HG03460 (cell line): ENCODE results near the gene GSTO2.

ENCODE experiments used
- ATAC-seq: cut with Tn5 transposase; IDR thresholded peaks from one replicate; pipeline ENCODE4 v1.9.1; 2021; ENCODE audit not compliant: unreplicated experiment

GSTO2 gene

DNA sequence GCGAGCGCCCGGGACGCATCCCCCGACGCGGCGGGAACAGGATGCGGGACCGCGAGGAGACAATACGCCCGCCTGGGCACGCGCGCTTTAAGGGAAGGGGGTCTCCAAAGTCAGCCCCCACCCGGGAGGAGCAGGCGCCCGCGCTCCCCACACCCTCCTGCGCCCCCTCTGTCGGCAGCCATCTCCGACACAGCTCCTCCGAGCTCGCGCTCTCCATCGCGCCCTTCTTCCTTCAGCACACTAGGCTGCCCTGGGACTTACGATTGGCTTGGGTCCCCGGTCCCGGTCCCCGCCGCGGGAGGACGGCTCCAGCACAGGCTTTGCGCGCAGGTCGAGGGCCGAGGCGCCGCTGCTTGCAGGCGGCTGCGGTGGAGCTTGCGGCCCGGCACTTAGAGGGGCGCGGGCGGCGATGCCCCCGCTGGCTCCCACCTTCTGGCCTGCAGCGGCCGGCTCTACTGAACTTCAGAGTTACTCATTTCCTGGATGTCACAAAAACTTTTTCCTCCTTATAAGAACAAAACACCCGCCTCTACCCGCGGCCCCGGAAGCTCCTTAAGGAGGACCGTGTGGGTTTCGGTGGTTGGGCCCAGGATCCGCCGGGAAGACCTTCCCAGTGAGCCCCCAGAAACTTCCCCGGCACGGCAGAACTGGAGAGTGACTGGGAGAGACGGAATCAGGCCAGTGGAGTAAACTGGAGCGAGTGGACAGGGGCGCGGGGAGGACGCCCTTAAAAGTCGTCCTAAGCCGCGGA is 69.2 kb downstream of the GSTO2 start, which contains the start of gene ITPRIP:
TSS of gene ITPRIP (minus strand) at position 481 of the 751 bp plus-strand sequence. CDS start 22,414 bp downstream, outside the sequence.
- ATAC-seq = peak; percentile 66

DNA sequence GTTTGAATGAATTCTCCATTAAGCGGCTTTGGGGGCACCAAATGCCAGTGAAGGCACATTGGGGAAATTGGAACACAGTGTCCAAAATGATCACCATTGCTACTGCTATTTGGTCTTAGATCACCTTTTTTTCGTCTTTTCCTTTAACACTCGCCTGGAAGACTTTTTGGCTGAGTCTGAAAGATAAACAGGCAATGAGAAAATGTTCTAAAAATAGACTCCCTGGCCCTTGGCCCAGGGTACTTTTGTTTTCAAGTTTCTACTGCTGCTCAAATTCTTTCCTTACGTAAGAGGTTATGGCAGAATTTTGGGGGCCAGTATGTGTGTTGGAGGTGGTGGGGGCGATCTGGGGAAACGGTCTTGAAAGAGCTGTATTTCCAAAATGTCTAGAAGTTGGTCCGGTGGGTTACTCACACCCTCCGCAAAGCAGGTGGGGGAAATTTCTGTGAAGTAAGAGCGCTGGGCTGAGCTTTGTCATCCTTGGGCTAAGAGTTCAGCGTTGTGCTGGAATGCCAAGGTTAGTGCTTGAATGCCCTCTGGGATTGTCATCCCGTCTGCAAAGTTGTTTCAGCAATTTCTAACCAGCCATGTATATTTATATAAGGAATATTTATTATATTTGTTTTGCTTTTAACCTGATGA is 70.6 kb downstream of the GSTO2 start:
- ATAC-seq = no peak

DNA sequence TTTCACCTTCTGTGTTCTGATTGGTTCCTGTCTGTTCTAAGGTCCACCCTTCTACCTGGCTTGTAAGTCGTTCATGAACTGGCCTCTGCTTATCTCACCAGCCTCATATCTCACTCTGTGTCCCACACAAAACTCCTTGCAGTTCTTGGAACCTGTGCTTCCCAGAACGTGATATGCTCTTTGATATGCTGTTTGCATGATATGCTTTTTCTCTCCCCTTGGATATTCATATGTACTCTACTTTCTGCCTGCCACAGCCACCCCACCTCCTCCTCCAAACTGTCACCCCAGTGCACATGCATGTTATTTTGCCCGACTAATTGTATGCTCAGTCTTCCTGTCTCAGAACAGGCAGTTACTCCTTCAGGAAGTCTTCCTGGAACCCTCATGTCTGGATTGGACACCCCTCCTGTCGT is 71.1 kb downstream of the GSTO2 start:
- no peak for ATAC-seq

DNA sequence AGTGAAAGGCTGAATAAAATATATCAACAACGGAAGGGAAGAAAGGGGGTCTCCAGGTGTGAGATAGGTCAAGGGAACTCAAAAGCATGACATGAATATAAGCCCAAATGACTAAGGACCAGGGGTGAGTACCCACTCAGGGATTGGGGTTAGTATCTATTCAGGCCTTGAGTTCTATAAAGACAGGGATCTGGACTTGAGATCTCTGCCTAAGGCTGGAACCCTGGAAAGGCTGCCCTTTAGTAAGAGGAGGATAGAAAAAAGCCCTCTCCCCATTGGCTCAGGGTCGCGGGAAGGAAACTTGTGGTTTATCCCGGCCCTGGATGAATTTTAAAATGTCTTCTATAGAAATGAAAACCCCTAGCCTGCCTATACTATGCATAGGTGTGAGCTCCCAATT is 71.7 kb downstream of the GSTO2 start:
- ATAC-seq = no peak

DNA sequence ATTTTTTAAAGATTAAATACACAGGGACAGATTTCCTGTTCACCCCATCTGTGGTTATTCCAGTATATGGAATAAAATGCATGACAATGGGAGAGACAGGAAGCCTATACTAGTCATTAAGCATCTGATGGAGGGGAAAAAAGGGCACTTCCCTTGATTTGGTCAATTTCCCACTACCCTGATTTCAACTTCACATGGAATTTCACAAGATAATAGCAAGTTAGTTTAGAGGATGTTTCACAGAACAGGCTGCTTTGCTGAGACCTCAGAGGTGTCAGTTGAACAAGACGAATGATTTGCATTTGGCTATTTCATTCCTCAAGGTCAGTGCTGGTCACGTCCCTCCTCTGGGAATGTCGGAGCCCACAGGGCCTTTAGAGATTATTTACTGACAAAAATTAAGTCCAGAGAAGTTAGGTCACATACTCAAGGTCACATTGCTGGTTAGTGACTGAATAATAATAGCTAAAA is 74.0 kb downstream of the GSTO2 start:
- ATAC-seq = no peak

DNA sequence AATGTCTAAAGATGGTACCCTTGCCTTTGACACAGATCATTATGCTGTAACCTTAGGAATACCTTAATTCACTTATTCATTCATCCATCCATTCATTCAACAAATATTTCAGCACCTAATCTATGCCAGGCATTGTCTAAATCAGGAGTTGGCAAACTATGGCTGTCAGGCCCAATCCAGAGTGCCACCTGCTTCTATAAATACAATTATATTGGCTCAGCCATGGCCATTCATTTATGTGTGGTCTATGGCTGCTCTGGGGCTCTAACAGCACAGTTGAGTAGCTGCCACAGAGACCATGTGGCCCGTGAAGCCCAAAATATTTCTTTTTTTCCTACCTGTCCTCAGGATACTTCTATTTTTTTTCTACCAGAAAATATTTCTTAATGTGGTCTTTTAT is 75.2 kb downstream of the GSTO2 start:
- no peak for ATAC-seq

DNA sequence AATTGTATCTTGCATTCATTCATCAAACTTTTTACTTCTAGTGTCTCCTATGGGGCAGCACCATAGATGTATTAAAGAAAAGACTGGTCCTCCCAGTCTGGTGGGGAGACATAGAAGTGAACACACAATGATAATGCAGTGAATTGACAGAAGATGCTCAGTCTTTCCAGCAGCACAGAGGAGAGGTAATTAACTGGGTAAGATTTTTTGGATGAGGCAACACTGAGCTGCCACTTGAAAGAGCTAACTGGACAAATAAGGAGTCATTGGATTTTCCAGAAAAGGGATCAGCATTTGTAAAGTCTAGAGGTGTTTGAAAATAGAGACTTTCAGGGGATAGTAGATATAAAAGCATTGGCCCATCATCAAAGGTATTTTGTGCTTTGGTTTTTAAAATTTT is 76.5 kb downstream of the GSTO2 start:
- no peak for ATAC-seq

DNA sequence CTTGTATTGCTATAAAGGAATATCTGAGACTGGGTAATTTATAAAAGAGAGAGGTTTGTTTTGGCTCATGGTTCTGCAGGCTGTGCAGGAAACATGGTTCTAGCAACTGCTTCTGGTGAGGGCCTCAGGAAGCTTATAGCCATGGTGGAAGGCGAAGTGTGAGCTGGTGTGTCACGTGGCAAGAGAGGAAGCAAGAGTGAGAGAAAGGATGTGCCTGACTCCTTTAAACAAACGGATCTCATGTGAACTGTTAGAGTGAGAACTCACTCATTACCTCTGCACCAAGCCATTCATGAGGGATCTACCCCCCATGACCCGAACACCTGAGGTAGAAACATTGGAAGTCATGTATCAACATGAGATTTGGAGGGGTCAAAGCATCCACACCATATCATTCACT is 77.0 kb downstream of the GSTO2 start:
- ATAC-seq = no peak

DNA sequence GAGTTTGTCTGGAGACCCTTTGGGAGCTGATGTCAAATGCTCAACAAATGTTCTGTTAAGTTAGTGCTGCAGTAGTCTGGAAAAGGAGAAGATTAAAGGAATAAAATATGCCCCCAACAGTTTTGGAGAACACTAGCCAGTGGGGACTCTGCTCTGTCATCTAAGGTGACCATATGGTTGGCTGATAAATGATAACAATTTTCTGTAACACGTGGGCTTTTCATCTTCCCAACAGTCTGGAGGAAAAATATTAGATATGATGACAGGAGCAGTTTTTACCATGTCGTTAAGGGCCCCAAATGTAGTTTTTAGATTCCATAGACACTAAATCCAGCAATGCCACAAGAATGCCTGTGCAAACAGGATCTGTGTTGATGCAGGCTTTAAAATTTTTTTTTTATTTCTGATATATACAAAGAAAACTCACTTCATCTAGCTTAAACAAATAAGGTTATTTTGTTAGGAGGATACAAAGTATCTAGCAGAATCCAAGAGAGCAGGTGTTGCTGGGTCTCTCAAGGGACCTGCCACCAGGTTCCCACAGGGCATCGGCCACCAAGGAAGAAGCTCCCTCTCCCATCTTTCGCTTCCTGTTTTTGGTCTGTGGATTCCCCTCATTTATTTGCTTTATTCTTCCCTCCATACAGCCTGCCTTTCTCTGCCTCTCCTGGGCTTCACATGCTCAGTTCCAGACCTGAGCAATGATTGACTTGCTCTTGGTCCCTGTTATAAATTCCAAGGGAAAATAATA is 78.5 kb downstream of the GSTO2 start:
- ATAC-seq = no peak

DNA sequence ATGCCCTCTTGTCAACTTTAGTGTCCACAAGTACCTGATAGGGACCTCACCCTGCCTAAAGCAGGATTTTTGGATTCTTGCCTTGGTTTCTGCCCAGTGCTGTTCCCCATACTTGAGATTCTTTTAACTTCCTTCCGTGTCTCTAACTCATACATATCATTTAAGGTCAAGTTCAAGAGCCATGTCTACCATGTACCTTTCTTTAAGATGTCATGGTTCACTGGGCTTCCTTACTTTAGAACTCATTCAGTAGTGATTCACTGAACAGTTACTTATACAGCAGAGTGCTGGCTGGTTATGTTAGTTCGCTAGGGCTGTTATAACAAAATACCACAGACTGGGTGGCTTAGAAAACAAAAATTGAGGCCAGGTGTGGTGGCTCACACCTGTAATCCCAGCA is 79.6 kb downstream of the GSTO2 start:
- ATAC-seq = no peak

DNA sequence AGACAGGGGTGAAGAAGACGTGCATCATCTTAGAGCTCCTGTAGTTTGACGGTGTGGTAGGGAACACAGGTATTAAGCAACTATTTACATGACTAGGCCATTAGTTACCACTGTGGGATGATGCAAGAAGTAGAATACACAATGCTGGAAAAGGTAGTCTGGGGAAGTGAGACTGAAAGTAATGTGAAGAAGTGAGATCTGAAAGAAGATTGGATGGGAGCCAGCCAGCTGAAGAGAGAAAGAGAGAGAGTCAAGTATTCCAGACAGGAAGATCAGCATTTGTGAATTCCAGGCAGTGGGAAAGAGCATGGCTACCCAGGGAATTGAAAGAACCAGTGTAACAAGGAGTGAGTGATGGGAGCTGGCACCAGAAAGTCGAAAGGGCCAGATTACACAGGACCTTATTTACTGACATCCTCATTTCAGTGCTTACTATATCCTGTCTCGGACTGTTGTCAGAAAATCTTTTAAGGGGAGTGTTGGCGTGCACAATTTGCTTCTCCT is 80.7 kb downstream of the GSTO2 start:
- peak; percentile 55 for ATAC-seq

DNA sequence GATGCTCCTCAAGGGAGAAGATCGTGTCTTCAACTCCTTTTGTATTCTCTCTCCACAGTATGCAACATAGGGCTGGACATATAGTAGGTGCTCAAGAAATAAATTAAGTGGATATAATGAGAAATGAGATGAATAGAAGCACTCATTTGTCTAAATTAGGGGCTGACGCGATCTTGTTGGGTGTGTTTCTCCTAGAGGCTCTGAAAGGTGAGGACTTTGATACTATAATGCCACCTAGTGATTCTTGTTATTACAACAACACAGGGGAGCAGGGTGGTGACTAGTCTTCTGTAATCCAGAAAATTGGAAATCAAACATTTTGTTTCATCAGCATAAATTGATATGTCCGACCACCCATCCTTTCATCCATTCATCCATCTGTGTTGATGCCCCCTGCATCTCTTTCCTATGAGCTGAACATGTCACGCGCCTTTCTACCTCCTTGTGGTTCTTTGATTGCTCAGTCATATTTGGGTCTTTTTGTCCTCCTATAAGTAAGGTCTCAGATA is 81.2 kb downstream of the GSTO2 start:
- peak; percentile 40 for ATAC-seq

DNA sequence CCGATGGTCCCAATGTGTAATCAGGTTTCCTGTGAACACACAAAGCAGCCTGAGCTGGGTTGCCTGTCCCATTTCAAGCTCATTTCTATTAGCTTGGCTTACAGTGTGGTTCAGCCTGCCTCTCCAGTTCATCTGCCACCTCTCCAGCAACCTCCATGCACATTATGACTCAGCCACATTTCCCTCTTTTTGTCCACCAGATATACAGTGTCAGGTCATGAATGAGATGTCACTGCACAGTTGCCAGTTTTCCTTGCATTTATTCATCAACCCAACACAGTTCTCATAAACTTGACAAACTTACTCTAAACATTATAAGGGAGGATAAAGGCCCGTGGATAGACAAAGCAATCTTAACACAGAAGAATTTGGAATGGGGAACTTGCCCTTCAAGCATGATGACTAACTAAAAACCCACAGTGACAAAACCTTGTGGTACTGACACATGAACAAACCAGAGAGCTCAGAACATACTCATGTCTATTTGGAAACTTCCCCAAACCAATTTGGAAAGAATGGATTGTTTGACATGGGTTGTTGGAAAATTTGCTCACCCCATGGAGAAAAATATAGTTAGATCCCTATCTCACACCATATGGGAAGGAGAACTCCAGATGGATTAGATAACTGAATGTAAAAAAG is 82.2 kb downstream of the GSTO2 start:
- no peak for ATAC-seq

DNA sequence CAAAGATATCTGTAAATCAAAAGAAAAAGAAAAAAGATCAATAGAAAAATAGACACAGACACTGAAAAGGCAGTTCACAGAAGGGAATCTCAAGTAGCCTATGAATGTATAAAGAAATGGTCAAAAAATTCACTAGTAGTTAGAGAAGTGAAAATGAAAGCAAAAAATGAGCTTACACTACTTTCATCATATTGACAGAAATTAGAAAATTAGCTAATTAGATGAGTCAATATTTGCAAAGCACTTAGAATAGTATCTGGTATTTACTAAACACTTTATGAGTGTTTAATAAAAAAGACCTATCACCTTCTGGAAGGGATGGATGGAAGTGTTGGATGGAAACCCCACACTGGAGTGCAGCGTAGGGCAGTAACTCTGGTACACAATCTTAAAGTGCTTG is 82.9 kb downstream of the GSTO2 start:
- no peak for ATAC-seq

DNA sequence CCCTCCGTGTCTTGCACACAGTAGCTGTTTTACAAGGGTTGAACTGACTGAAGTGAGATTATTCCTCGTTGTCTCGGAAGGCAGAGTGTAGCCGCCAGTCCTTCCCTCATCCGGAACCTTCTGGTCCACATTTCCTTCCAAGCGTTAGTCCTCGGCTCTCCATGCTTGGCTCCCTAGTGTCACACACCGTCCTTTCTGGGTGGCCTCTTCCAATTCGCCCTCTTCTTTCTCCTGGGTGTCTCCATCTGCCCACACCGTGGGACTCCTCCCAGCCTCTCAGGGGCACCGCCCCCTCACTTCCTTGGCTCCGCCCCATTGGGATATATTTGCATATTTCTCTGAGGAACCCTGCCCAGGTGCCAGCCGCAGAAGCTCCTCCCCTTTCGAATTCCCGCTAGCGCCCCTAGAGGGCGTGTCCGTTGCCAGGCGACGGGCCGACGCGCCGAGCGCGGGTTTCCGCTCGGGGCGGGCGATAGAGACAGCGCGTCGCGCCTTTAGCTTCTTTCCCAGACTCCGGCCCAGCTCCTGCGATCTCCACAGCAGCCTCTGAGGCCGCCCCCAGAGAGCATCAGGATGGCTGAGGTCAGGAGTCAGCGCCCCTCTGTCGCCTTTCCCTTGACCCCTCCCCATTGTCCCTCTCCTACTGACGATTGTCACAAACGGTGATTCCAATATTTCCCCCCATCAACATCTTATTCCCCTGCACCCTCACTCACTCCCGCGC is 84.5 kb downstream of the GSTO2 start, which contains the start of gene CFAP58:
TSS of gene CFAP58 (plus strand) at position 509 of the 724 bp plus-strand sequence. CDS start at position 574, 65 bp downstream.
- peak; percentile 54 for ATAC-seq
